Gastrocnemius medialis (tissue), 4 donors: ENCODE data around the gene WFDC8. TPM values are rescaled to one million over a fixed set of nuclear protein-coding genes. Genes with fewer than 3 reads are reported as not detected.

Source experiments
- ATAC-seq, 2 donors: fragments of 150-250 bp; one replicate each; pipeline ENCODE4 v1.9.1; 2016
- DNase-seq, 2 donors: peaks; one replicate each; pipeline ENCODE4 v3.0.0-alpha.2; 2019
- H3K27ac ChIP-seq, 4 donors: fragments of 200-600 bp; sonication (generic); 1 replicate in 1 of 4; 2 replicates in 3 of 4; pipeline ENCODE4 v1.5.1; 2016 to 2018; ENCODE audit warnings: mild to moderate bottlenecking in 2 of 4, moderate library complexity in 1 of 4
- H3K27me3 ChIP-seq, 3 donors: fragments of 200-600 bp; sonication (generic) in 2 of 3; 1 replicate in 1 of 3; 2 replicates in 2 of 3; pipeline versions ENCODE4 v1.5.1 to v1.6.0; 2016 to 2019; ENCODE audit warnings: mild to moderate bottlenecking in 1 of 3, moderate library complexity in 1 of 3
- H3K36me3 ChIP-seq, 2 donors: fragments of 200-600 bp; sonication (generic) in 1 of 2; one replicate each; pipeline ENCODE4 v1.5.1; 2017 to 2018
- H3K4me1 ChIP-seq, 2 donors: fragments of 200-600 bp; sonication (generic) in 1 of 2; one replicate each; pipeline ENCODE4 v1.5.1; 2016 to 2017; ENCODE audit warnings: mild to moderate bottlenecking in 2 of 2
- H3K4me3 ChIP-seq, 4 donors: fragments of 200-600 bp; sonication (generic) in 3 of 4; 1 replicate in 1 of 4; 2 replicates in 3 of 4; pipeline ENCODE4 v1.5.1; 2016 to 2019; ENCODE audit warnings: mild to moderate bottlenecking in 2 of 4
- H3K9me3 ChIP-seq, 3 donors: fragments of 200-600 bp; sonication (generic) in 2 of 3; 1 replicate in 1 of 3; 2 replicates in 2 of 3; pipeline ENCODE4 v1.5.1; 2016 to 2019
- CTCF ChIP-seq, 5 experiments: fragments of 450-650 bp in 3 of 5; fragments of 200-600 bp in 2 of 5; sonication (generic) in 2 of 5; IDR thresholded peaks in 4 of 5; conservative IDR thresholded peaks in 1 of 5; 1 replicate in 4 of 5; 2 replicates in 1 of 5; pipeline ENCODE4 v1.5.1; 2016 to 2019; ENCODE audit warnings: antibody characterized with exemption in 5 of 5, mild to moderate bottlenecking in 3 of 5, moderate library complexity in 3 of 5
- POLR2A ChIP-seq, 2 donors: fragments of 450-650 bp; IDR thresholded peaks; one replicate each; pipeline ENCODE4 v1.6.1; 2017; ENCODE audit warnings: antibody characterized with exemption in 2 of 2, mild to moderate bottlenecking in 2 of 2, moderate library complexity in 2 of 2
- in situ Hi-C, 4 donors: fragments of 200-750 bp; cut with MboI; loops; one replicate each; pipeline versions ENCODE4 v1.15.0 to v1.8.0; 2017; ENCODE audit warnings: low sequenced_read_pairs in 4 of 4
- intact Hi-C: fragments of 100-400 bp; cut with DNase I; formaldehyde crosslinking; loops from one replicate; pipeline ENCODE4 v1.15.1; 2023; ENCODE audit warnings: low total_unique reads
- total RNA-seq, 4 donors: library from RNA; depleted of rRNA; stranded (reverse); fragments of >200 nt; gene quantifications; one replicate each; pipeline versions ENCODE4 v1.1.0 to v1.2.3, GENCODE V29; 2016

WFDC8 gene
- total RNA-seq, 4 donors from 2014 or later: not detected

- no peak overlapping the region for H3K27ac ChIP-seq
- H3K36me3 ChIP-seq: no peaks in the 10 kb centered on the region
- DNase-seq (no peak), ATAC-seq (no peak)
- no peak overlapping the region for H3K4me3 ChIP-seq
- in situ Hi-C loops: loop anchor here in 1 of 4 donors (25.0 kb wide), 1 partner anchor 952 kb away; no protein-coding TSS in a partner anchor
- no peak for TF ChIP-seq POLR2A (IDR thresholded peaks at IDR 0.05)
- no peak for TF ChIP-seq CTCF (IDR thresholded peaks at IDR 0.05 in 4 of 5, conservative IDR thresholded peaks at IDR 0.05 in 1 of 5)
- H3K27me3 ChIP-seq: no peaks in the 10 kb centered on the region
- H3K4me1 ChIP-seq: no peaks in the 10 kb centered on the region
- intact Hi-C loops: no loop called here
- no peaks in the 10 kb centered on the region for H3K9me3 ChIP-seq
Observed at GRCh38 chr20:45510242-45510862, 68.7 kb downstream of the WFDC8 start.

GRCh38 chr20:45509091-45509490 is 70.0 kb downstream of the WFDC8 start:
- H3K27me3 ChIP-seq: no peaks in the 10 kb centered on the region
- H3K4me3 ChIP-seq: no peak overlapping the region
- intact Hi-C loops: no loop called here
- no peak overlapping the region for H3K27ac ChIP-seq
- TF ChIP-seq POLR2A (IDR thresholded peaks at IDR 0.05): no peak
- no peak for TF ChIP-seq CTCF (IDR thresholded peaks at IDR 0.05 in 4 of 5, conservative IDR thresholded peaks at IDR 0.05 in 1 of 5)
- ATAC-seq (no peak), DNase-seq (no peak)
- in situ Hi-C loops: loop anchor here in 1 of 4 donors (25.0 kb wide), 1 partner anchor 953 kb away; no protein-coding TSS in a partner anchor
- no peaks in the 10 kb centered on the region for H3K9me3 ChIP-seq
- no peaks in the 10 kb centered on the region for H3K4me1 ChIP-seq
- H3K36me3 ChIP-seq: no peaks in the 10 kb centered on the region

- ATAC-seq: no peak
- Histone ChIP-seq H3K27ac (no peak overlapping the region), H3K36me3 (no peaks in the 10 kb centered on the region), H3K4me3 (no peak overlapping the region), H3K27me3 (no peaks in the 10 kb centered on the region), H3K9me3 (no peaks in the 10 kb centered on the region), H3K4me1 (no peaks in the 10 kb centered on the region)
- intact Hi-C loops (no loop called here), in situ Hi-C loops (loop anchor here in 1 of 4 donors (25.0 kb wide), 1 partner anchor 954 kb away; no protein-coding TSS in a partner anchor)
- no peak for DNase-seq
- TF ChIP-seq CTCF (IDR thresholded peaks at IDR 0.05 in 4 of 5, conservative IDR thresholded peaks at IDR 0.05 in 1 of 5) (no peak), POLR2A (IDR thresholded peaks at IDR 0.05) (no peak)
Observed at GRCh38 chr20:45508068-45508886, 70.8 kb downstream of the WFDC8 start.

GRCh38 chr20:45507011-45507820 is 71.9 kb downstream of the WFDC8 start:
- no peaks in the 10 kb centered on the region for H3K4me1 ChIP-seq
- in situ Hi-C loops: loop anchor here in 1 of 4 donors (25.0 kb wide), 1 partner anchor 955 kb away; no protein-coding TSS in a partner anchor

More at GRCh38 chr20:45507011-45507820, 71.9 kb downstream of the WFDC8 start:
- no peaks in the 10 kb centered on the region for H3K36me3 ChIP-seq
- DNase-seq (no peak), ATAC-seq (no peak)
- TF ChIP-seq CTCF (IDR thresholded peaks at IDR 0.05 in 4 of 5, conservative IDR thresholded peaks at IDR 0.05 in 1 of 5) (no peak), POLR2A (IDR thresholded peaks at IDR 0.05) (no peak)
- no peak overlapping the region for H3K4me3 ChIP-seq
- no peak overlapping the region for H3K27ac ChIP-seq
- intact Hi-C loops: no loop called here
- no peaks in the 10 kb centered on the region for H3K27me3 ChIP-seq
- no peaks in the 10 kb centered on the region for H3K9me3 ChIP-seq
